OCI-LY7 (cell line): ENCODE data around the gene RFNG. TPM values are rescaled to one million over a fixed set of nuclear protein-coding genes. Genes with fewer than 3 reads are reported as not detected.

Source experiments
- BruUV-seq: library from RNA; stranded (reverse); fragments of 400-500 nt; replicated peaks from 2 replicates; lab custom pipeline; 2021; lab: Mats Ljungman, UMichigan
- CTCF ChIA-PET: fragments of 300-600 bp; sonication (Branson Sonifier 250); formaldehyde crosslinking; loops from one replicate; lab custom pipeline; 2022; ENCODE audit warnings: antibody characterized with exemption; ENCODE audit not compliant: unreplicated experiment; lab: Charles Lee
- POLR2A ChIA-PET: fragments of 300-600 bp; sonication (Branson Sonifier 250); formaldehyde crosslinking; loops from one replicate; lab custom pipeline; 2022; ENCODE audit warnings: antibody characterized with exemption; lab: Charles Lee
- DNase-seq: peaks from one replicate; pipeline ENCODE4 v3.0.0-alpha.2; 2015; ENCODE audit warnings: low spot score
- H2AFZ ChIP-seq: fragments of 200-600 bp; sonication (generic), shearing (Covaris generic); 2 replicates; pipeline ENCODE4 v1.6.1; 2014; ENCODE audit warnings: mild to moderate bottlenecking, antibody characterized with exemption, low read length, moderate library complexity
- H3K27ac ChIP-seq: fragments of 200-600 bp; sonication (generic); 2 replicates; pipeline ENCODE4 v1.5.1; 2014; ENCODE audit warnings: mixed run types, low read depth, mild to moderate bottlenecking, moderate library complexity, low read length, inconsistent platforms; ENCODE audit not compliant: poor library complexity, severe bottlenecking
- H3K36me3 ChIP-seq: fragments of 200-600 bp; sonication (generic); 2 replicates; pipeline ENCODE4 v1.6.1; 2014; ENCODE audit warnings: mild to moderate bottlenecking, antibody characterized with exemption, low read length, moderate library complexity, mixed read lengths; ENCODE audit not compliant: insufficient read depth
- H3K4me1 ChIP-seq: fragments of 200-600 bp; sonication (generic); 2 replicates; pipeline ENCODE4 v1.5.1; 2014; ENCODE audit warnings: mild to moderate bottlenecking, low read length; ENCODE audit not compliant: insufficient read depth, poor library complexity, severe bottlenecking
- H3K4me2 ChIP-seq: fragments of 200-600 bp; sonication (generic); 2 replicates; pipeline ENCODE4 v1.6.1; 2014; ENCODE audit warnings: mild to moderate bottlenecking, low read length
- H3K4me3 ChIP-seq: fragments of 200-600 bp; sonication (generic); 2 replicates; pipeline ENCODE4 v1.5.1; 2014; ENCODE audit warnings: mild to moderate bottlenecking, low read depth, low read length; ENCODE audit not compliant: poor library complexity, severe bottlenecking
- H3K79me2 ChIP-seq: fragments of 200-600 bp; sonication (generic); 2 replicates; pipeline ENCODE4 v1.6.1; 2016; ENCODE audit warnings: low read depth, mild to moderate bottlenecking, low read length, moderate library complexity, mixed read lengths; ENCODE audit not compliant: insufficient read depth
- H3K9me2 ChIP-seq: fragments of 200-600 bp; sonication (generic); 2 replicates; pipeline ENCODE4 v1.6.1; 2016; ENCODE audit warnings: mild to moderate bottlenecking, low read length, mixed read lengths; ENCODE audit not compliant: insufficient read depth
- H3K9me3 ChIP-seq: fragments of 200-600 bp; sonication (generic); 2 replicates; pipeline ENCODE4 v1.6.1; 2014; ENCODE audit warnings: mild to moderate bottlenecking, mixed run types, low read length, mixed read lengths
- H4K20me1 ChIP-seq: fragments of 200-600 bp; sonication (generic); 2 replicates; pipeline ENCODE4 v1.6.1; 2014; ENCODE audit warnings: mild to moderate bottlenecking, antibody characterized with exemption, low read length, moderate library complexity, mixed read lengths; ENCODE audit not compliant: insufficient read depth
- EZH2phosphoT487 ChIP-seq: fragments of 200-600 bp; sonication (generic); IDR thresholded peaks from 2 replicates; pipeline ENCODE4 v1.6.1; 2018; ENCODE audit warnings: low read depth, borderline replicate concordance, mild to moderate bottlenecking, mixed run types, antibody characterized with exemption, low read length, moderate library complexity, mixed read lengths
- intact Hi-C: fragments of 100-400 bp; cut with micrococcal nuclease; formaldehyde crosslinking; loops from one replicate; pipeline ENCODE4 v1.10.0; 2022; ENCODE audit not compliant: unreplicated experiment
- total RNA-seq, 2 experiments: library from RNA; depleted of rRNA in 1 of 2; stranded (reverse); fragments of >200 nt in 1 of 2; shearing (Covaris generic) in 1 of 2; gene quantifications; 2 replicates each; pipeline ENCODE4 v1.2.3, GENCODE V29; 2014 to 2022
- TF ChIP-seq, protein P1 (sequence below): fragments of 200-600 bp; sonication (generic); conservative IDR thresholded peaks from 2 replicates; pipeline ENCODE4 v1.5.1; 2014; ENCODE audit warnings: mild to moderate bottlenecking, antibody characterized with exemption, low read length, moderate library complexity, mixed read lengths

RFNG gene
- total RNA-seq, 2 experiments from 2014 or later = 47.3 to 59.4 TPM

- Histone ChIP-seq H3K4me1 (peaks cover 30% of the 10 kb centered on the region), H3K4me2 (peak overlapping the region; percentile 87), H3K79me2 (peaks cover 12% of the 10 kb centered on the region; the same call in 1 of the 2 replicates), H3K9me2 (no peaks in the 10 kb centered on the region), H4K20me1 (no peaks in the 10 kb centered on the region), H3K9me3 (no peaks in the 10 kb centered on the region), H2AFZ (no peak overlapping the region), H3K27ac (peak overlapping the region; percentile 44), H3K36me3 (peaks cover 11% of the 10 kb centered on the region; the same call in 1 of the 2 replicates), H3K4me3 (peak overlapping the region; percentile 94)
- peak; percentile 82 for DNase-seq
- TF ChIP-seq, protein P1, sequence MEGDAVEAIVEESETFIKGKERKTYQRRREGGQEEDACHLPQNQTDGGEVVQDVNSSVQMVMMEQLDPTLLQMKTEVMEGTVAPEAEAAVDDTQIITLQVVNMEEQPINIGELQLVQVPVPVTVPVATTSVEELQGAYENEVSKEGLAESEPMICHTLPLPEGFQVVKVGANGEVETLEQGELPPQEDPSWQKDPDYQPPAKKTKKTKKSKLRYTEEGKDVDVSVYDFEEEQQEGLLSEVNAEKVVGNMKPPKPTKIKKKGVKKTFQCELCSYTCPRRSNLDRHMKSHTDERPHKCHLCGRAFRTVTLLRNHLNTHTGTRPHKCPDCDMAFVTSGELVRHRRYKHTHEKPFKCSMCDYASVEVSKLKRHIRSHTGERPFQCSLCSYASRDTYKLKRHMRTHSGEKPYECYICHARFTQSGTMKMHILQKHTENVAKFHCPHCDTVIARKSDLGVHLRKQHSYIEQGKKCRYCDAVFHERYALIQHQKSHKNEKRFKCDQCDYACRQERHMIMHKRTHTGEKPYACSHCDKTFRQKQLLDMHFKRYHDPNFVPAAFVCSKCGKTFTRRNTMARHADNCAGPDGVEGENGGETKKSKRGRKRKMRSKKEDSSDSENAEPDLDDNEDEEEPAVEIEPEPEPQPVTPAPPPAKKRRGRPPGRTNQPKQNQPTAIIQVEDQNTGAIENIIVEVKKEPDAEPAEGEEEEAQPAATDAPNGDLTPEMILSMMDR = peak; percentile 91
- TF ChIP-seq EZH2phosphoT487 = no peak
- POLR2A ChIA-PET = interaction anchor here (0.9 to 1.3 kb wide), 2 partner anchors 16 to 188 kb away, joined by 3 to 4 read pairs; partner anchors contain the start of genes DCXR and MCRIP1
- no TSS peak for BruUV-seq
- intact Hi-C loops = loop anchor here (1.0 to 2.0 kb wide), 2 partner anchors 62 to 151 kb away; partner anchors contain the start of gene ARHGDIA
- CTCF ChIA-PET = interaction anchor here (0.8 to 3.8 kb wide), 5 partner anchors 13 to 62 kb away, joined by 3 to 19 read pairs (median 4); partner anchors contain the start of genes ASPSCR1 and DCXR
These were observed 30.3 kb downstream of the RFNG start for GRCh38 chr17:82021107-82021899.

- Histone ChIP-seq H3K4me2 (peak overlapping the region; percentile 87), H2AFZ (no peak overlapping the region), H3K9me3 (no peaks in the 10 kb centered on the region), H3K27ac (no peak overlapping the region), H3K9me2 (no peaks in the 10 kb centered on the region), H3K4me3 (peak overlapping the region; percentile 94), H3K4me1 (peaks cover 30% of the 10 kb centered on the region), H3K79me2 (peaks cover 12% of the 10 kb centered on the region; the same call in 1 of the 2 replicates), H3K36me3 (peaks cover 11% of the 10 kb centered on the region; the same call in 1 of the 2 replicates), H4K20me1 (no peaks in the 10 kb centered on the region)
- intact Hi-C loops = loop anchor here (1.0 to 2.0 kb wide), 2 partner anchors 61 to 150 kb away; partner anchors contain the start of gene ARHGDIA
- BruUV-seq = no TSS peak
- TF ChIP-seq, protein P1 = no peak
- no peak for TF ChIP-seq EZH2phosphoT487
- DNase-seq = no peak
- CTCF ChIA-PET = interaction anchor here (0.6 to 3.8 kb wide), 7 partner anchors 17 to 161 kb away, joined by 3 to 19 read pairs (median 3); partner anchors contain the start of genes ASPSCR1 and DCXR
- POLR2A ChIA-PET = interaction anchor here (0.9 to 1.1 kb wide), 2 partner anchors 17 to 20 kb away, joined by 3 read pairs; partner anchors contain the start of gene DCXR
These were observed 31.0 kb downstream of the RFNG start for GRCh38 chr17:82020572-82021106.
